K562 (cell line): ENCODE measurements around the gene FBXW8. TPM values are rescaled to one million over a fixed set of nuclear protein-coding genes. Genes with fewer than 3 reads are reported as not detected.

Experiments used
- AFF1 ChIP-seq, 2 experiments: fragments of 450-650 bp; IDR thresholded peaks; 2 replicates each; pipeline ENCODE4 v1.6.1; 2018; ENCODE audit warnings: mild to moderate bottlenecking in 2 of 2, low read depth in 1 of 2; ENCODE audit not compliant: partially characterized antibody in 2 of 2
- AFF4 ChIP-seq: sonication (generic); formaldehyde crosslinking; IDR thresholded peaks from 2 replicates; pipeline ENCODE4 v1.8.0; 2023; ENCODE audit warnings: mild to moderate bottlenecking, missing genetic modification reagents
- BCOR ChIP-seq: fragments of 450-650 bp; IDR thresholded peaks from 2 replicates; pipeline ENCODE4 v1.6.1; 2016
- GABPA ChIP-seq: fragments of 200-800 bp; sonication (Bioruptor generic); conservative IDR thresholded peaks from 2 replicates; pipeline ENCODE4 v1.6.1; 2016; ENCODE audit warnings: low read depth, missing genetic modification characterization, missing compliant biosample characterization
- KDM1A ChIP-seq, 2 experiments: fragments of 450-650 bp; IDR thresholded peaks; 2 replicates each; pipeline ENCODE4 v1.6.1; 2016; ENCODE audit warnings: mild to moderate bottlenecking in 2 of 2
- NFATC3 ChIP-seq: fragments of 450-650 bp; IDR thresholded peaks from 2 replicates; pipeline ENCODE4 v1.6.1; 2017; ENCODE audit warnings: mild to moderate bottlenecking
- NRF1 ChIP-seq, 2 experiments: fragments of 450-650 bp; IDR thresholded peaks in 1 of 2; conservative IDR thresholded peaks in 1 of 2; 2 replicates each; pipeline ENCODE4 v1.6.1; 2014; ENCODE audit warnings: mild to moderate bottlenecking in 2 of 2
- PRDM10 ChIP-seq: fragments of 450-650 bp; IDR thresholded peaks from 2 replicates; pipeline ENCODE4 v1.6.1; 2018; ENCODE audit not compliant: partially characterized antibody
- SOX6 ChIP-seq: fragments of 450-650 bp; IDR thresholded peaks from 2 replicates; pipeline ENCODE4 v1.6.1; 2014; ENCODE audit warnings: mild to moderate bottlenecking
- ZNF316 ChIP-seq: fragments of 450-650 bp; IDR thresholded peaks from 2 replicates; pipeline ENCODE4 v1.6.1; 2016
- ZNF398 ChIP-seq: fragments of 250-450 bp; sonication (Bioruptor Pico); IDR thresholded peaks from 2 replicates; pipeline ENCODE4 v1.8.0; 2021; ENCODE audit warnings: moderate library complexity, mild to moderate bottlenecking, inconsistent platforms
- polyA plus RNA-seq, 8 experiments: library from polyadenylated mRNA; depleted of rRNA in 4 of 8; stranded (reverse) in 5 of 8; unstranded in 3 of 8; fragments of >200 nt; fragmentation: Nextera tagmentation in 2 of 8; fragmentation: Illumina TruSeq in 1 of 8; extraction: Ambion mirVana in 2 of 8; extraction: Trizol in 1 of 8; gene quantifications; 2 replicates each; pipeline versions ENCODE4 v1.2.1 to v1.2.3, GENCODE V29; 2011 to 2014; ENCODE audit warnings: inconsistent platforms in 1 of 8, missing spikeins in 1 of 8
- total RNA-seq, 7 experiments: library from RNA; depleted of rRNA in 6 of 7; stranded (reverse); fragments of >200 nt in 6 of 7; fragmentation: Illumina TruSeq in 2 of 7; extraction: Trizol in 2 of 7; gene quantifications; 2 replicates each; pipeline versions ENCODE4 v1.2.1 to v1.2.3, GENCODE V29; 2011 to 2021; ENCODE audit warnings: low replicate concordance in 1 of 7

Gene FBXW8
- total and polyA plus RNA-seq, 9 of the 15 experiments (the other 6 are each of a cell fraction or from before 2014, with no cell fraction given): 0.58 to 8.3 (median 4.4) TPM

- TF ChIP-seq ZNF398 (CRISPR knock-in tag) (no peak), BCOR (peak; percentile 90), KDM1A (IDR thresholded peaks at IDR 0.05) (peak in 1 of 2 experiments; percentile 80; a peak in 2 of 4 replicates), ZNF316 (no peak), NFATC3 (no peak), SOX6 (peak; percentile 51; the same call in 1 of the 2 replicates), NRF1 (conservative IDR thresholded peaks at IDR 0.05 in 1 of 2, IDR thresholded peaks at IDR 0.05 in 1 of 2) (peak; percentile 32 to 46; a peak in 3 of 4 replicates), AFF1 (IDR thresholded peaks at IDR 0.05; ENCODE audit: low read depth in 1 of 2, partially characterized antibody in 2 of 2) (no peak), PRDM10 (no peak), AFF4 (peak; percentile 78; the same call in 1 of the 2 replicates), GABPA (tag) (peak; percentile 99)
These were observed at the start of gene FBXW8 (continued) for GRCh38 chr12:116910645-116911451.
